Heart left ventricle (tissue), 16 donors: Measurements from ENCODE around the gene HDAC4. TPM values are rescaled to one million over a fixed set of nuclear protein-coding genes. Genes with fewer than 3 reads are reported as not detected.

ENCODE experiments used
- ATAC-seq, 4 donors: fragments of 200-7000 bp; cut with Tn5 transposase; one replicate each; pipeline ENCODE4 v1.9.1; 2020 to 2022; ENCODE audit warnings: moderate library complexity in 4 of 4, mild to moderate bottlenecking in 3 of 4, moderate number of reproducible peaks in 1 of 4
- DNase-seq, 5 donors: peaks; one replicate each; pipeline ENCODE4 v3.0.0-alpha.2; 2020
- H3K27ac ChIP-seq, 12 donors: fragments of 200-600 bp; sonication (generic) in 4 of 12; one replicate each; pipeline versions ENCODE4 v1.5.0 to v1.8.0; 2016 to 2022; ENCODE audit warnings: mild to moderate bottlenecking in 2 of 12
- H3K27me3 ChIP-seq, 9 donors: fragments of 200-600 bp; sonication (generic) in 2 of 9; one replicate each; pipeline versions ENCODE4 v1.5.1 to v1.8.0; 2016 to 2022; ENCODE audit warnings: mild to moderate bottlenecking in 3 of 9
- H3K36me3 ChIP-seq, 9 donors: fragments of 200-600 bp; sonication (generic) in 2 of 9; one replicate each; pipeline versions ENCODE4 v1.5.0 to v1.8.0; 2018 to 2022; ENCODE audit warnings: mild to moderate bottlenecking in 2 of 9
- H3K4me1 ChIP-seq, 12 donors: fragments of 200-600 bp; sonication (generic) in 4 of 12; one replicate each; pipeline versions ENCODE4 v1.5.0 to v1.8.0; 2016 to 2022; ENCODE audit warnings: mild to moderate bottlenecking in 3 of 12
- H3K4me3 ChIP-seq, 12 donors: fragments of 200-600 bp; sonication (generic) in 4 of 12; one replicate each; pipeline versions ENCODE4 v1.5.0 to v1.8.0; 2017 to 2022; ENCODE audit warnings: mild to moderate bottlenecking in 9 of 12, moderate library complexity in 4 of 12
- H3K9me3 ChIP-seq, 12 donors: fragments of 200-600 bp; sonication (generic) in 4 of 12; one replicate each; pipeline versions ENCODE4 v1.5.0 to v1.8.0; 2016 to 2022; ENCODE audit warnings: mild to moderate bottlenecking in 1 of 12
- CTCF ChIP-seq, 12 donors: fragments of 200-600 bp; sonication (generic) in 4 of 12; IDR thresholded peaks; one replicate each; pipeline versions ENCODE4 v1.5.0 to v1.8.0; 2018 to 2022; ENCODE audit warnings: antibody characterized with exemption in 12 of 12, mild to moderate bottlenecking in 5 of 12
- POLR2A ChIP-seq, 2 donors: fragments of 450-650 bp; IDR thresholded peaks; one replicate each; pipeline ENCODE4 v1.6.1; 2017; ENCODE audit warnings: antibody characterized with exemption in 2 of 2, mild to moderate bottlenecking in 2 of 2, moderate library complexity in 2 of 2
- WGBS, 4 donors: extraction: QIAGEN DNeasy Blood & Tissue Kit in 2 of 4; methylation state at CpG; one replicate each; pipeline versions ENCODE4 v1.1.5 to v1.1.7; 2013 to 2018; 5-methylcytosine and 5-hydroxymethylcytosine counted together
- intact Hi-C, 10 donors: fragments of 100-400 bp; cut with DNase I; formaldehyde crosslinking; loops; one replicate each; pipeline versions ENCODE4 v1.11.1 to v1.14.2; 2022
- polyA plus RNA-seq, 2 donors: library from polyadenylated mRNA; stranded (reverse); fragments of 200-250 nt; gene quantifications; one replicate each; pipeline ENCODE4 v1.2.3, GENCODE V29; 2013
- total RNA-seq, 9 donors: library from RNA; depleted of rRNA in 2 of 9; stranded (reverse); fragments of >200 nt in 2 of 9; fragmentation: NEBNext Ultra II Directional in 3 of 9; extraction: Animal tissue kit (Norgen Biotek cat#: 25700) in 3 of 9; gene quantifications; one replicate each; pipeline versions ENCODE4 v1.1.0 to v1.2.4, GENCODE V29; 2016 to 2023
- donor health status: ischemic (EF 13 %, LVEDD 7.1; RV severe dilation, severe dysfunction).
- donor health status: healthy with polysubstance abuse.
- donor health status: DM: no; HTN: yes; CAD: no.
- donor health status: DM: no; HTN: no; CAD: no.
- donor health status: ischemic (EF 25% LVEDD 6.9; RV normal size, moderate dysfunction).
- donor health status: ischemic (EF 25% LVEDD 5.7; RV mildly dilated, moderate dysfunction).
- donor health status: healthy.
- donor health status: DM: yes; HTN: yes; CAD: no.
- donor health status: ischemic (EF 35%, LVEDD 5.7; RV mildly dilated, moderate dysfunction).
- donor health status: nonischemic (EF 11% LVEDD 7.7; RV severe dilation, severe dysfunction).
- donor health status: DM: yes; HTN: yes; CAD: no.
- donor health status: PGD.
- donor health status: ischemic (EF 29% LVEDD 5.4; RV normal size, mild dysfunction).
- donor health status: nonischemic (EF 23%, LVEDD 6.1; RV moderate dilation, normal function).

The HDAC4 gene
- total and polyA plus RNA-seq, 11 donors: 13.9 to 37.6 (median 27.5) TPM

GRCh38 chr2:239370403-239370802 is 30.4 kb downstream of the HDAC4 start:
- DNase-seq (peak in 1 of 5 donors; percentile 46), ATAC-seq (no peak)
- H3K4me3 ChIP-seq: peak overlapping the region in 1 of 12 donors; percentile 20
- TF ChIP-seq POLR2A (IDR thresholded peaks at IDR 0.05) (no peak), CTCF (IDR thresholded peaks at IDR 0.05) (no peak)
- peak overlapping the region in 2 of 12 donors; percentile 56 to 74 for H3K27ac ChIP-seq
- 91 to 97% (median 96%) methylated on average over 4 to 9 of the region's 9 CpGs for WGBS, 4 donors
- H3K4me1 ChIP-seq: peaks cover 0 to 12% (median 0%) of the 10 kb centered on the region in 12 donors
- H3K36me3 ChIP-seq: peaks cover 0 to 6% (median 0%) of the 10 kb centered on the region in 9 donors
- intact Hi-C loops: no loop called here
- H3K9me3 ChIP-seq: no peaks in the 10 kb centered on the region
- H3K27me3 ChIP-seq: no peaks in the 10 kb centered on the region

DNA sequence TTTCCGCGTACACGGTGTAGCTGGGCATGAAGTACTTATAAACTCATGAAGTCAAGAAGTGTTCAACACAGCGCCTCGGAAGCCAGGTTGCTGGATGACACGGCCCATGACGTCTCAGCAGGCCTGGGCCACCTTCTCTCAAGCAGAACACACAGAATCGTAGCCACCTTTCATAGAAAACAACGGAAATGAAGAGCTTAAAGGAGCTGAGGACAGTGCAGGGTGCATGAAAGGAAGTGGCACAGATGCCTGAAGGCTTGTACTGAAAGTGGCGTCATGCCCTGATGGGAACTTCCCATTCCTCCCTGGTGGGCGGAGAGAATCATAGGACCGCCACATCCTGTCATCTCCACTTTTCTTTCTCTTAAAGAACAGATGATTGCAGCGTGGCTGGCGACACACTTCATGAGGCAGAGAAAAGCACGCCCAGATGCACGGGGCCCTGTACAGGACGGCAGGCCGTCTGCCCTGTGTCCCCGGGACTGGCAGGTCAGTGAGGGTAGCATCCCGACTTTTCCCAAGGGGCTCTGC is 31.1 kb downstream of the HDAC4 start:
- DNase-seq (peak in 1 of 5 donors; percentile 44), ATAC-seq (peak in 2 of 4 donors; percentile 41 to 69)
- TF ChIP-seq CTCF (IDR thresholded peaks at IDR 0.05) (no peak), POLR2A (IDR thresholded peaks at IDR 0.05) (no peak)
- no peaks in the 10 kb centered on the region for H3K27me3 ChIP-seq
- H3K36me3 ChIP-seq: peaks cover 0 to 4% (median 0%) of the 10 kb centered on the region in 9 donors
- 82 to 86% (median 84%) methylated on average over 20 of the region's 20 CpGs for WGBS, 4 donors
- H3K9me3 ChIP-seq: no peaks in the 10 kb centered on the region
- peak overlapping the region in 2 of 12 donors; percentile 56 to 74 for H3K27ac ChIP-seq
- intact Hi-C loops: no loop called here
- H3K4me1 ChIP-seq: peaks cover 0 to 12% (median 0%) of the 10 kb centered on the region in 12 donors
- H3K4me3 ChIP-seq: peak overlapping the region in 1 of 12 donors; percentile 20

GRCh38 chr2:239368906-239369552 is 31.8 kb downstream of the HDAC4 start:
- intact Hi-C loops: no loop called here
- TF ChIP-seq CTCF (IDR thresholded peaks at IDR 0.05) (no peak), POLR2A (IDR thresholded peaks at IDR 0.05) (no peak)
- Histone ChIP-seq H3K27ac (peak overlapping the region in 2 of 12 donors; percentile 56 to 74), H3K4me1 (peaks cover 0 to 12% (median 0%) of the 10 kb centered on the region in 12 donors), H3K27me3 (no peaks in the 10 kb centered on the region), H3K4me3 (no peak overlapping the region), H3K36me3 (peaks cover 0 to 4% (median 0%) of the 10 kb centered on the region in 9 donors), H3K9me3 (no peaks in the 10 kb centered on the region)
- ATAC-seq: no peak
- peak in 1 of 5 donors; percentile 46 for DNase-seq
- WGBS, 4 donors: 62 to 75% (median 66%) methylated on average over 20 of the region's 20 CpGs

DNA sequence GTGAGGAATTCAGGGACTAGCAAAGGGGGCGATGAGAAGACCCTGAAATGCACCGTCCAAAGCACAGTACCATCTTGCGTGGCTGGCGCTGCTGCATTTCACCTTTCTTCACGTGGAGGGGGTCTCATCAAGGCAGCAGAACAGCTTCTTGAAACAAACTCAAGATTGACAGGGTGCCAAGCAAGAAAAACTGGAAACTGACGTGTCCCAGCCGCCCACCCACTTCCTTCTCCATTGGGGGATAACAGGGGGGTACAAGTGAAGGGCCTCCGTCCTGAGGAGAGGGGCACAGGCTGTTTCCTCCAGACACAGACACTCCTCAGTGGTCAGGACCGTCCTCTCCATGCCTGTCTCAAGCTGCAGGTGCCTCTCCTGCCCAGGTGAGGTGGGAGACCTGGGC is 32.5 kb downstream of the HDAC4 start:
- H3K27ac ChIP-seq: peak overlapping the region in 1 of 12 donors; percentile 56
- peaks cover 0 to 4% (median 0%) of the 10 kb centered on the region in 9 donors for H3K36me3 ChIP-seq
- 82 to 89% (median 85%) methylated on average over 8 to 9 of the region's 9 CpGs for WGBS, 4 donors
- H3K9me3 ChIP-seq: no peaks in the 10 kb centered on the region
- no peak for ATAC-seq
- intact Hi-C loops: no loop called here
- DNase-seq: peak in 1 of 5 donors; percentile 50
- H3K27me3 ChIP-seq: no peaks in the 10 kb centered on the region
- H3K4me1 ChIP-seq: peaks cover 0 to 12% (median 0%) of the 10 kb centered on the region in 12 donors
- TF ChIP-seq POLR2A (IDR thresholded peaks at IDR 0.05) (no peak), CTCF (IDR thresholded peaks at IDR 0.05) (no peak)
- no peak overlapping the region for H3K4me3 ChIP-seq
